ENCODE results near the gene ORC4.

The ORC4 gene

DNA sequence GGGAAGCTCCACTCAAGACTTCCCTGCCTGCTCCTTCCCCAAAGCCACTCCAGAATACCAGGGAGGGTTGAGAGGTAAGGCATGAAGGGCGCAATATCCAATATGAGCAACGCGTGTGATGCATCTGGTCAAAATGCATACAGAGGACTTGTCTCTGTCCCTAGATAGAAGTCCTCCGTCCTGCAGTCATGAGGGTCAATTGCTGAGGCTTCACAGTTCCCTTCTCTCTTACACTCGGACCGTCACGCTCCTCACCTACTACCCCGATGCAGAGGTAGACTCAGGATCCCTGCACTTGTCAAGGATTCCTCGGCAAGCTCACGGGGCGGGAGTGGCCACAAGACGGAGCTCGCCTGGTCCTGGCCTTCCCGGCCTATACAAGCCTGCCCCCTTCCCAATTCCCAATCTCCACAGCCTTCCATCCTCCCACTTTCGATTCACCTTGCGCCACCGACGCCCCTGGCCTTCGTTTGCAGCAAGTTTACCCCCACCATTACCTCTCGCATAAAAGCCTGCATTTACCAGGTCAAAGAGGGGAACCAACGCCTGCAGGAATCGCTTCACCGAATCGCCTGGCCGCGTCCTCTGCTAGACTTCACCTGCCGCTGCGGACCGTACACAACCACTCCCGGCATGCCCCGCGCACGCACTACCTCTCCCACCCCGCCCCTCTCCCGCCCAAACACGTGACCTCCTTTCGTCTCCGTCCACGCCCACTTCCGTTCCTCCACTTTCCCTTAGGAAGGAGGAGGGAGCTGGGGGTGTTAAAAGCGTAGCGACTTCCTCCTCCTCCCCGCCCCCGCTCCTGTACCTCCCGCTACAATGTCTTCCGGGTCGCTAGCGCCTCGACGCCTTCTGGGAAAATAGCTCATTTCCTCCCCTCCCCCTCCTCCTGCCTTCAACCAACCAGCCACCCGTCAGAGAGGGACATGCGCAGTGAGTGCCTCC, at the start of gene ORC4:
Gene ORC4 (minus strand): TSS at position 627 of the 948 bp plus-strand sequence. CDS start 44,779 bp downstream, outside the sequence.
- peak; percentile 83 to 99 for DNase-seq

DNA sequence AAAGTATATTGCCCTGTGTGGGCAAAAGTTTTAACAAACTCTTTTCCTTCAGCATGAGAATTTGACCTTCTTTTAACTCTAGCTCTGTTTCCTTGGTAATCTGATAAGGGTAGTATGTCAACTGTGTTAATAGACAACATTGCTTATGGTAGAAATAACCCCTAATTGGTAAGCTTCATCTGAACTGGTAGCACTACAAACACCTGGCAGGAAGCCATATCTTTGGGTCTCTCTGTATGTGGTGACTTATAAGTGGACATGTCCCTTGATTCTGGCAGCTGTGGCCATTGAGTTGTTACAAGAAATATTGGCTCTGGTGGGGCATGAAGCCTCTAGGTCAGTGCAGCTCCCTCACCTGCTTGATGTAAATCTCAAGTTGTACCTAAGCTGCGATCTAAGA, 47.3 kb upstream of the ORC4 start:
- DNase-seq = no peak

DNA sequence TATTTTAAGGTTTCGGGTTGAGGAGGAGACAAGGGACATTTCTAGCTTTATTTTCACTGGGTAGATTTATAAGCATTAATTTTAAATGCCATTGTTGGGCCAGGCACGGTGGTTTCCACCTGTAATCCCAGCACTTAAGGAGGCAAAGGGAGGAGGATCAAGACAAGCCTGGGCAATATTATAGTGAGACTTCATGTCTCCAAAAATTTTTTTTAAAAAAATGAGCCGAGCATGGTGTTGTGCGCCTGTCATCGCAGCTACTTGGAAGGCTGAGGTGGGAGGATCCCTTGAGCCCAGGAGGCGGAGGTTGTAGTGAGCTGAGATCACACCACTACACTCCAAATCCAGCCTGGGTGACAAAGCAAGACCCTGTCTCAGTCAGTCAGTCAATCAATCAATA, 45.4 kb upstream of the ORC4 start:
- no peak for DNase-seq

DNA sequence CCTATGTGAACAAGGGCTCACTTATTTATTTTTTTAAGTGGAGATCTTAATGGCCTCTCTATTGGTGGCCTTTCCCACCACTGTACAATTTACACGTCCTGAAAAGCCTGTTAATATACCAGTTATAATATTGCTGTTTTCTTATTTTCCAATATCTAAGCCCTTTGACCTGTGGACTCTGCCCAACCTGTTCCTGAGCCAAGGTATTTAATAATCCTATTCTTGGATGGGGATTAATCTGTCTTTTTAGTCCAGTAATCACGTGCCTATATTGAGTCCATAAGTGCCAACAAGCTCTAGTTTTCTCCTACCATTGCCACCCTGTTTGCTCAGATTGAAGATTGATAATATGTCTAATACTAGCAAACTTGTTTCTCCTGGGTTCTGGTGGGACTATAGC, 43.1 kb upstream of the ORC4 start:
- DNase-seq = no peak

DNA sequence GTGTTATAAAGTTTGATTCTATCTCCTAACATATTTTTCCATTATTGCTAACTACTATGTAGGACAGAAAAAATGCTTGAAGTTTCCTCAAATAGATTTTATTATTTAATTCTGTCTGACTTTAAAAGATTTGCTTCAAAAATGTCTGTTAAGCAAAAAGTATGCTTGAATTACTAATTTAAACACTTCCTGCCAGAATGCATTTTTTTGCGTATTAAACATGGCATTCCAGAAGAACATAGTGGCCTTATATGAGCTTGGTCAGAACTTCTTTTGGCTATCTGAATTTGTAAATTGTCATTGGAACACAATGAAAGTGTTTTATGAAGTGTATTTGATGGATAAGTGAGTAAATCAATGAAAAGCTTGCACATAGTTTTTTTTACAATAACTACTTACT, 38.1 kb upstream of the ORC4 start:
- DNase-seq = no peak

DNA sequence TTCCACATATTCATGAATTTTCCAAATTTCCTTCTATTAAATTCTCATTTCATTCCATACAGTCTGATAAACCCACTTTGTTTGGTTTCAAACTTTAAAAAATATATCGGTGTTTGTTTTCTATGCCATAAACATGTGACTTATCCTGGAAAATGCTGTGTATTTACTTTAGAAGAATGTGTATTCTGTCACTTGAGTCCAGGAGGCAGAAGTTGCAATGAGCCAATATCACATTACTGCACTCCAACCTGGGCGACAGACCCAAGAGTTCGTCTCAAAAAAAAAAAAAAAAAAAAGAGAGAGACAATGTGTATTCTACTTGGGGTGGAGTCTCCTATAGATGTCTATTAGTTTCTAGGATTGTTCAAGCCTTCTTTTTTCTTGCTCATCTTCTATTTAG, 32.1 kb upstream of the ORC4 start:
- no peak for DNase-seq

DNA sequence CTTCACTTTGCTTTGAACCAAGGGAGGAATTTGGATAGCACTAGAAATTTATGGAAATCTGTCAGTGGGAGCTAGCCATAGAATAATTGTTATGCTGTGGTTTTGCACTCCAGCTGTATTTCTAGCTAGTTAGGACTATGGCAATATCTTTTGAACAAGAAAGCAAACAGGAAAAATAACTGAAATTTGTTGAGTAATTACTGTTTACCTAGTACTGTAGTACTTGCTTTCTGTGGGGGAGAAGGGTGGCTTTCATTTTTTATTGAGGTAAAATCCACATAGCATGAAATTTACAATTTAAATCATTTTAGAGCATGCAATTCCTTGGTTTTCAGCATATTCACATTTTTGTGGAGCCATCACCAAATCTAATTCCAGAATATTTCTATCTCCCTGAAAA, 28.7 kb upstream of the ORC4 start:
- DNase-seq = no peak

DNA sequence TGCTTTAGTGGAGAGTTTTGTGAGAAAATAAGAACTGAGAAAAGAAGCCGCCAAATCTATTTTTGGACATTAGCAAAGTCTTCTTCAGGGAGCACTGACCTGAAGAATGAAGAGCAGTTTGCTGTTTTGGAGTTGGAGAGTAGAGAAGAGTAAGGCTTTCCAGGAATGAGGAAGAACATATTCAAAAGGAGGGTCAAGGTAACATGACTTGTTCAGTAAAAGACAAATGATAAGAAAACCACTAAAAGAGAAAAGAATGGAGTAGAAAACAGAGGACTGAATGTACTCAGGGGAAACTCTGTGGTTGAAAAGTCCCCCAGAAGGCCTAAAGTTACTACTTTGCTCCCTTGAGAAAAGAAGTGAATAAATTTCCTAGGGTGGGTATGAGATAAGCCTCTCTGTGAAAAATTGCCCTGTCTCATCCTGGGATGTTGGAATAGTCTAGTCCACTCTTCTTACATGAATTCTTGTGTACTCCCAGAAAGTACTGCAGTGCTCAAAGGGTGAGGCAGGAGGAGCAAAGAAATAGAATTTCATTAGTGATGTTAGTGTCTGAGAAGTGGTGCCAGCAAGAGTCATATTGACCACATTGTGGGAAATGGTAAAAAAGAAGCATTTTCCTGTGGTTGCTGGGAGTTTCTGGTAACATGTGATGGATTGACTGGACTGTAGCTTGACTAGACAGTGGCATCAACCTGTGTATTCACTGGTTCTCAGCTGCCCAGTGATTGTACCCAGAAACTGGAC, 28.1 kb upstream of the ORC4 start:
- DNase-seq = no peak

DNA sequence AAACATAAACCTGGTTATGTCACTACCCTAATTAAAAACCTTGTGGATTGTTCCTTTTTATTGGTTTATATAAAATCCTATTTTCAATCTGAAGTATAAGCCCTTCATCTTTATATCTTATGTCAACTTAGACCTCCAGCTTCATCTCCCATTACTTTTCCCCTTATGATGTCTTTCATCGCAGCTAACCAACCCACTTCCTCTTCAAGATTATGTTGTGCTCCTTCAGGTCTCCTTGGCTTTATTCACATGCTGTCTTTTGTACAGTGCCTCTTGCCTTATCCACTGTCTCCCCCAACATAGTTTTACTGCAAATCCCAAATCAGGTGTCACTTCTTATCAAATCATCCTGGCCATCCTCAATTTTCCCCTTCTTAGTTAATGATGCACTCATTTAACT, 26.3 kb upstream of the ORC4 start:
- no peak for DNase-seq

DNA sequence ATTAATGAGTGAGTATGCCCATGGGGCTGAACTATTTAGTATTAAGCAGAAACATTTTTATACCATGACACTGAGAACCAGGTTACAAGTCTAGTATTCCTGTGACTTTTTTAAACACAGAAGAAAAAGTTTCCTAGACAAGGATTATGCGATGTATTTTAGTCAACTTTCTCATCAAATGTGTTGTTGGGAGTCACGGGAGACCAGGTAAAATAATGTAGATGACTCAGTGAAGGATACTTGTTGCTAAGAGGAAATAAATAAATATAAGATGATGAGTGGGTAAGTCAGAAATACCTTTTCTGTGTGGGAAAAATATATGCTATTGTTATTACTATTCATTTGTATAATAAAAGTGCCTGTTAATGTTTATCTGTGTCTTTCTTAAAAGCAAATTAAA, 23.8 kb upstream of the ORC4 start:
- DNase-seq = no peak

DNA sequence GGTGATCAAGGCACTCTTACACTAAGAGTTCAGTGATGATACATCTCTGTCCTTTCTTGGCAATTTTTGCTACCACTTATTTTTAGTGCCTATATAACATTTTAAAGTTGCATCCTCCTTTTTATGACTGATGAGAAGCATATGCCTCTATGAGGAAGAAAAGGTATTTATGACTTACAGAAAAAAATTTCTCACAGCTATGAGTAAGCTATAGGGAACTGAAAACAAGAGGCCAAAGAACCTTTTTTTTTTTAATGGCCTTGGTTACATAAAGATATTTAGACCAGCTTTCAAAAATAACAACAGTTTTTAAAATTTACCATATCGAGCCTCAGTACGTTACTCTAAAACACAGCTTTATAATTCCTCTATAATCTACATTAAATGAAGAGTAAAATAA, 21.7 kb upstream of the ORC4 start:
- DNase-seq = no peak

DNA sequence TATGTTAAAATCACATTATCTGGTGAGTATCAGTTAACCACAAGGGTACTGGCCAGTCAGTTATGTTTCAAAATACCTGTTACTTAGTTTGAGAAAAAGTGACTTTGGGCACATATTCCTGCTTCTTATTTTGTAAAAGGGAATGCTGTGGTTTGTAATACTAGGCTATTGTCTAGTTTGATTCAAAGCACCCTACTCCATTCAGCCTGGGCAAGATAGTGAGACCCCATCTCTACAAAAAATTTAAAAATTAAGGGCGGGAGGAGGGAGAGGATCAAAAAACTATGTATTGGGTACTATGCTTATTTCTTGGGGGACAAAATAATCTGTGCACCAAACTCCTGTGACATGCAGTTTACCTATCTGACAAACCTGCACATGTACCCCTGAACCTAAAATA, 19.2 kb upstream of the ORC4 start:
- no peak for DNase-seq

DNA sequence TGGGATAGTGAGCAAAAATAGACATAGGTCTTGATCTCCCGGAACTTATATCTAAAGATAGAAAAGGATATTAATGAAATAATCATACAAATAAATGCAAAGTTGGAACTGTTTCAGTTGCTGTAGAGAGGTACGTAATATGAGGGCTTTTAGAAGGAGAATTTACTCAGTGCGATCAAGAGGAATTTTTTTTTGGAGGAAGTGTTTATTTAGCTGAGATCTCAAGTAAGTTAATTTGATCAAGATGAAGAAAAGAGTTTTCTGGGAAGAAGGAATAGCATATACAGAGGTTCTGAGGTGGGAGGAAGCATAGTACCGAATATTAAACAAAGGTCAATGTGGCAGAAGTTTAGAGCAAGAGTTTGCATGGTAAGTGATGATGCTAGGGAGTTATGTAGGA, 11.7 kb upstream of the ORC4 start:
- no peak for DNase-seq

DNA sequence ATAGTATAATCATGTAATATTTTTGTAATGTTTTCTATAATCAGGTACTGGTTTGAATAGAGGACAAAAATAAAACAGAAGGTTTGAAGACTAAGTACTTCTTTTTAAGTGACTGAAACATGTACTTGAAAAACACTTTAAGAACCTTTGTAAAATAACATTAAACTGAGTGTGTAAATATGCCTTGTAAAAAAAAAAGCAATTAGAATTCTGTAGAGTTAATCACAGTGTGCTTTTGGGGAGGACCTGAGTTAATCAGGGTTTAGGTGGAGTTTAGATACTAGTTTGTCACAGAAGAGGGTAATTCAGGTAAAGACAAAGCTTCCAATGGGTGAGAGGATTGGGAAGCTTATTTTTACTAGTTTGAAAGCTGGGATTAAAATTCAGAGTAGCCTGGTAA, 10.6 kb upstream of the ORC4 start:
- no peak for DNase-seq

DNA sequence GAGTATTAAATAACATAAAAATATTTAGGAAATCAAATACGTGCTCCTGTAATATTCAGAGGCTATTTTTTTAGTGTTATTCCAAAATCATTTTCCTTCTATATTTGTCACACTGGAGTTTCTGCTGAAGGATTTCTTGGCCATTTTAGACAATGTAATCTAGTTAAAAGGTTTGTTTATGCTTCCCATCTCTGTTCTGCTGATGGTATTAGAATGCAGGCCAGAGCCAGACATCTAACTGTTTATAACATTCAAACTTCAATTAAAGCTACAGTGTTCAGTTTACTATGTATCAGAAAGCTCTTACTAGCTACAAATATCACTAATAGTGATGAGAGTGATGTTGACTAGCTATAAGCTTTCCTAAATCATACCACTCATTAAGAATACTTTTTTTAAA, 8.2 kb upstream of the ORC4 start:
- no peak for DNase-seq

DNA sequence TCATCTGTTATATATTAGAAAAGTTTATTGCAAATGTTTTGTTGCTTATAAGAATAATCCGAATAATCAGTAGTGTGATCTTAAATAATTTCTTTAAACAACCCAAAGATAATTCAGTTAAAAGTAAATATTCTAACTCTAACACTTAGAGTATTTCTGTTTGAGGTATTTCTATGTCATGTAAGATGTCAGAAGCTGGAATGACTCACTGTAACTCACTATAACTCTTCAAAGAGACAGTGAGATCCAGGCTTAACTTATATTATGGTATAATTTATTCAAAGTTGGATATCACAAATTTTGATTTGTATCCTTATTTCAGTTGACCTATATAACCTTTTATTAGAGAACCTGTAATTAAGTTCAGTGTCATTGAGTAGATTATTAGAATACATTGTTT, 7.3 kb upstream of the ORC4 start:
- DNase-seq = no peak

DNA sequence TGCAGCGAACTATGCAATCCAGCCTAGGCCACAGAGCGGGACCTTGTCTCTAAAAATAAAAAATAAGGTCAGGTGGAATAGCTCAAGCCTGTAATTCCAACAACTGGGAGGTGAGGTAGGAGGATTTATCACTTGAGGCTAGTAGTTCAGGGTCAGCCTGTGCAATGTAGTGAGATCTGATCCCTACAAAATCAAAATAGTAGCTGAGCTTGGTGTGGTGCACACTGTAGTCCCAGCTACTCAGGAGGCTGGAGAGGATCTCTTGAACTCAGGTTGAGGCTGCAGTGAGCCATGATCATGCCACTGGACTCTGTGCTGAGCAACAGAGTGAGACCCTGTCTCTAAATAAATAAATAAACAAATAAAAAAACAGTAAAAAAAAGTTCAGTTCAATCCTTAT, 6.0 kb upstream of the ORC4 start:
- DNase-seq = no peak

DNA sequence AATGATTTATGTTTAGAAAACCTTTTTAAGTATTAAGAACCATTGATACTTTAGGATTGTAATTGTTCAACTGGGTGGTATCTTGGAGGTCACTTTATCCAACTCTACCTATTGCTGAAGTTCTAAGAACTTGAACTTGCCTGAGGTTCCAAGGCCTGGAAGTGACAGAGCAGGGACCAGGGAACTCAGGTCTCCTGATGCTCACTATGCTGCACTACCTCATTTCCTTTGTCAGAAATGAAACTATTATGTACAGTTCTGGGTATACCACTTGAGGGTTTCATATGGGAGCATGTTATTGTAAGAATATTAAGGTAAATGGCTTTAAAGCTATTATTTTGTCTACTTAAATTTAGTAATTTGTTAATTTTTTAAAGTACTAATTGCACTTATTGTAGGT, 3.3 kb upstream of the ORC4 start:
- no peak for DNase-seq

DNA sequence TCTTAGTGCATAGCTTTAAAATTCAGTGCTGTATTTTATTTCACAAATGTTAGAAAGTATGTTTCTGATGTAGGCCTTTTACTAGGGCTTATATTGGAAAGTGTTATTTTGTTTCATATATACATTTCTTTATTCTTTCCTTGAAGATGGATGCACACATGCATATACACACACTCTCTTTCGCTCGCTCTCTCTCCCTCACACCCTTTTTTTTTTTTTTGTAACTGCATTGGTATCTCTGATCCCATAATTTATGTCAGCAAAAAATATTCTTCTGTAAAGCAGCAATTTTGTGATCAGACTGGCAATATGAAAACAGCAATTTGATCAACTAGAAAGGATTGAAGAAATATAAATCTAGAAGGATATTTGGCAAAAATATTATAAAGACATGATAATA, 2.3 kb upstream of the ORC4 start:
- DNase-seq = no peak

DNA sequence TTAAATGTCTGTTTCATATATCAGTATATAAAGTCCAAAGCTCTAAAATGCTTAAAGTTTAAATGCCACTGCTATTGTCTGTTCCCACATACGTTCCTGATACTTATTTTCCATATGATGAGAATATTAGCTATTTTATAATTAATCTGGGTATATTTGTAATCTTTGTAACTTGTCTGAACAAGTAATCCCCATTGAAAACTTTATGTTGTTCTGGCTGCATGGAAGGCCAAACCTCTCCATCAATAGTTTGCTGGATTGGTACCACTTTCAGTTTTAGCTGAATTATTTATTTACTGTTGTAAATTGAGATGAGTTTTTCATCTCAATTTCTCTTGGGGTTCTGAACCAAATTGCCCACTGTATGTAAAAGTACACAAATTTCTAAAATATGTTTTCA, 1.8 kb upstream of the ORC4 start:
- DNase-seq = no peak

DNA sequence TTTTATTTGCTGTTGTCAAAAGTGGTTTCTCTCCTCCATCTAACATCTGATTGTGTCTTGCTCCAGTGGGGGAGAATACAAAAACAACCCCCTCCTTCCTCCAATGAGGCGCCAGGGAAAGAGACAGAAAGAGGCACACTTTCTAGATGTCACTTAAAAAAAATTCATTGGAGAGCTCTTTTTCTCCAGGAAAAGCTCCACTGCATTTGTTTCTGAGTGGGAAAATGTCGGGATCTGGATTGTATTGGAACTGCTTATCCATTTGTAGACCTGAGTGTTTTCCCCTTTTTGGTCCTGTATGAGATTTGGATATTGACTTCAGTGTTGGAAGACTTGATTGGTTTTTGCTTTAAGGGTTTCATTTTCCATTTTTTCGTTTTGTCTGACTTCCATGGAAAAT, 1.3 kb upstream of the ORC4 start:
- no peak for DNase-seq

DNA sequence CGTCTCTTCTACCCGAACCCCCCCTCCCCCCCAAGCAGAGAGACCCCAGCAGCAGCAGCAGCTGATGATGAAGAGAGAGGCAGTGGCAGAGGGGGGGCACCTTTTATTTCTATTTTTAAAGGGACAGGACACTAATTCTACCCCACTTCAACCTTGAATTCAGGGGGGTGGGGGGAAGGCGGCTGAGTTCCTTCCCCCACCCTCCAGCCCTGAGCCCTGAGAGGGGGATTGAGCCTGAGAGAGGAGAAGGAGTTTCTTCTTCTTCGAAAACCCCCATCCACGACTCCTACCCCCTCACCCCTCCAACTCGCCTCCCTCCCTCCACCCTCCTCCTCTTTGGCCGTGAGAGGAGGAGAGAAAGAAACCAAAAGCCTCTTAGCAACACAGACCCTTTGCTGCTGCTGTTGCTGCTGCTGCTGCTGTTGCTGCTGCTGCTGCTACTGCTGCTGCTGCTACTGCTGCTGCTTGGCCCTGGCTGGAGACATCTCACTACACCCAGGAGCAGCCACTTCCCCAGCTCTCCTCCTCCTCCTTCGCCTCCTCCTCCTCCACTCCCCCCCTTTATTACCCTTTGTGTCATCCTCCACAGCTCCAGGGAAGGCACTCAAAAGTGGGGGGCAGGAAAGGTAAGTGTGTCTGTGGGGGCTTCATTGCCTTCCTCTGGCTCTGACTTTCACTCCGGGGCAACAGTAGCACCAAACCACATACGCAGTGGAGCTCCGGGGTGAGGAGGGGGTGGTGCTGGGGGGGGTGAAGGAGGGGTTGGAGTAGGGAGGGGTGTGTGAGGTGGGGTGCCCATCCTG, 723 bp upstream of the ORC4 start, which contains the start of gene MBD5:
Gene MBD5 (plus strand): TSS at position 33 of the 803 bp plus-strand sequence.
- DNase-seq = peak; percentile 46 to 58

DNA sequence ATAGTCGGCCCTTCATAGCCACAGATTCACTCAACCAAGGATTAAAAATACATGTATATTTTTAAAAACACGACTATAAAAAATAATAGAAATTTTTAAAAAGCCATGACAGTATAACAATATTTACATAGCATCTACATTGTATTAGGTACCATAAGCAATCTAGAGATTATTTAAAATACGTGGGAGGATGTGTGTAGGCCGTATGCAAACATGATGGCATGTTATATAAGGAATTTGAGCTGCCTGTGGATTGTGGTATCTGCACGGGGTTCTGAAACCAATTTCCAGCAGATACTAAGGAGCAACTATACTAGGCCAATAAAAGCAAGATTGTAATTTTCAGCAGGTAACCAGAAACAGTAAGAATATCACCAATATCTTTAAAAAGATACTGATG, 5.9 kb downstream of the ORC4 start:
- no peak for DNase-seq

Data from bone marrow (tissue), 2 donors.